KMS-11 (cell line): ENCODE data around the gene SPRED2.

Experiments used
- H2AFZ ChIP-seq: fragments of 200-600 bp; sonication (generic); 2 replicates; pipeline ENCODE4 v1.6.1; 2016; ENCODE audit warnings: antibody characterized with exemption, mixed run types, low read depth
- H3K27ac ChIP-seq: fragments of 200-600 bp; sonication (generic); 2 replicates; pipeline ENCODE4 v1.6.1; 2016; ENCODE audit warnings: mild to moderate bottlenecking, mixed run types
- H3K27me3 ChIP-seq: fragments of 200-600 bp; sonication (generic); 2 replicates; pipeline ENCODE4 v1.6.1; 2017; ENCODE audit warnings: mild to moderate bottlenecking, low read depth, mixed run types, moderate library complexity; ENCODE audit not compliant: insufficient read depth
- H3K36me3 ChIP-seq: fragments of 200-600 bp; sonication (generic); 2 replicates; pipeline ENCODE4 v1.6.1; 2017; ENCODE audit warnings: mild to moderate bottlenecking, mixed run types; ENCODE audit not compliant: insufficient read depth
- H3K4me1 ChIP-seq: fragments of 200-600 bp; sonication (generic); 2 replicates; pipeline ENCODE4 v1.6.1; 2016; ENCODE audit warnings: mild to moderate bottlenecking, low read depth, mixed run types; ENCODE audit not compliant: poor library complexity, severe bottlenecking
- H3K4me2 ChIP-seq: fragments of 200-600 bp; sonication (generic); 2 replicates; pipeline ENCODE4 v1.7.0; 2016; ENCODE audit warnings: mild to moderate bottlenecking, mixed run types
- H3K4me3 ChIP-seq: fragments of 200-600 bp; sonication (generic); IDR thresholded peaks from 2 replicates; pipeline ENCODE4 v1.6.1; 2017; ENCODE audit warnings: low read depth, low read length, mixed read lengths; ENCODE audit not compliant: insufficient read depth
- H3K79me2 ChIP-seq: fragments of 200-600 bp; sonication (generic); 2 replicates; pipeline ENCODE4 v1.6.1; 2016; ENCODE audit warnings: low read depth, mixed run types; ENCODE audit not compliant: insufficient read depth
- H3K9ac ChIP-seq: fragments of 200-600 bp; sonication (generic); 2 replicates; pipeline ENCODE4 v1.6.1; 2016; ENCODE audit warnings: mild to moderate bottlenecking, mixed run types
- H4K20me1 ChIP-seq: fragments of 200-600 bp; sonication (generic); 2 replicates; pipeline ENCODE4 v1.6.1; 2016; ENCODE audit warnings: mild to moderate bottlenecking, mixed run types; ENCODE audit not compliant: insufficient read depth
- CTCF ChIP-seq: fragments of 200-600 bp; sonication (generic); conservative IDR thresholded peaks from 2 replicates; pipeline ENCODE4 v1.6.1; 2017; ENCODE audit warnings: low read depth, mild to moderate bottlenecking, antibody characterized with exemption, low read length, moderate library complexity, mixed read lengths

SPRED2 gene

GRCh38 chr2:65279756-65280155 is 152.6 kb downstream of the SPRED2 start:
- Histone ChIP-seq H4K20me1 (no peaks in the 10 kb centered on the region), H3K79me2 (no peaks in the 10 kb centered on the region), H2AFZ (no peak overlapping the region), H3K36me3 (no peaks in the 10 kb centered on the region), H3K27ac (no peak overlapping the region), H3K4me1 (no peaks in the 10 kb centered on the region), H3K27me3 (no peaks in the 10 kb centered on the region), H3K4me2 (no peak overlapping the region), H3K9ac (no peak overlapping the region), H3K4me3 (no peak overlapping the region)
- no peak for TF ChIP-seq CTCF

- H3K79me2 ChIP-seq, result no peaks in the 10 kb centered on the region
- no peak overlapping the region for H3K9ac ChIP-seq
- no peaks in the 10 kb centered on the region for H3K36me3 ChIP-seq
- H2AFZ ChIP-seq, result no peak overlapping the region
- no peaks in the 10 kb centered on the region for H3K27me3 ChIP-seq
- no peak overlapping the region for H3K4me3 ChIP-seq
- H3K4me1 ChIP-seq, result no peaks in the 10 kb centered on the region
- H4K20me1 ChIP-seq, result no peaks in the 10 kb centered on the region
- no peak overlapping the region for H3K27ac ChIP-seq
- TF ChIP-seq CTCF, result no peak
- H3K4me2 ChIP-seq, result no peak overlapping the region
These were observed 153.8 kb downstream of the SPRED2 start for GRCh38 chr2:65278531-65278981.

DNA sequence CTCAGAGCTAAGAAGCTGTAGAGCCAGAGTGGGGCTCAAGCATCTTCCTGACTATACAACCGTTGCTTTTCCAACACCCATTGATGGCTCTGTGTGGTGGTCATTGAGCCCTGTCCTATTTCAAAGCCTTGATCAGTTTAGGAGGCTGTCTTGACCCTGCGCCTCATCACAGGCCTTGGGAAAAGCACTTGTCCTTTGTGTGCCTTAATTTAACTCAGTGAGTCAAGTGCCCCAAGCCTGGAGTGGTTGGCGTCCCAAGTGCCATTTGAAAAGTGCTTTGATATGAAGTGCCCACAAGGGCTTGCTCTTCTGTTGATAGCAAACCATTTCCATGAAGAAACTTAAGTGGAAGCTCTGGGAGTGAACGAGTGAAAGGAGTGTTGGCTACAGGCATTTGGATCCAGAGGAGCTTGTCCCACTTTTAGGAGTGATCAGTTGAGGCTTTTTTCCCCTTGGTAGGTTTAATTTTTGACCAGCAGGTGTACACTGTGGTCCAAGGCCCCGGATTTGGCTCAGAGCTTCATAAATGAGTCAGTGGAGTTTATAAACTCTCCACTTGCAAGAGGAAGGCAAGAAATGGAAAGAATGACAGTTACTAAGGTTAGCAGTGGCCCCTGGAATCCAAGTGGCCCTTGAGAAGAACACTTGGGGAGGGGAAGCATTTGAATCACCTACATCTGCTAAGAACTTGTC is 154.5 kb downstream of the SPRED2 start:
- no peaks in the 10 kb centered on the region for H3K79me2 ChIP-seq
- H3K27ac ChIP-seq, result no peak overlapping the region
- H3K4me1 ChIP-seq, result no peaks in the 10 kb centered on the region
- no peaks in the 10 kb centered on the region for H3K27me3 ChIP-seq
- H3K9ac ChIP-seq, result no peak overlapping the region
- TF ChIP-seq CTCF, result no peak
- H3K4me3 ChIP-seq, result no peak overlapping the region
- no peak overlapping the region for H3K4me2 ChIP-seq
- H4K20me1 ChIP-seq, result no peaks in the 10 kb centered on the region
- H2AFZ ChIP-seq, result no peak overlapping the region
- H3K36me3 ChIP-seq, result no peaks in the 10 kb centered on the region

DNA sequence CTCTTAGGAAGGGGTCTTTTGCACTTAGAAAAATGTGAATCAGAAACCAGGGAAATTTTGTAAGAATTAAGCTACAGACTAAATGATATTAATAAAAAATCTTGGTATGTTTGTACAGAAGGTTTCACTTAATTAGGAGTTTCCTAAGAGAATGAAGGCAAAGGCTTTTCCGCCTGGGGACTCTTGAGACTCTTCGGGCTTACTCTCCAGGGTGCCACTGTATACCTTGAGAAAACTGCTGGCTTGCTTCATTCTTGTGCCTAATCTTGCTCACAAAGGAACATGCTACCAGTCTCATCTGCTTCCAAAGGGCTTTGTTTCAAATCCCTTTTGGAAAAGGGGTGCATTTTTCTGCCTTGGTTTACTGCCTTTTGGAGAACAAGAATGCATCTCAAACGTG is 155.3 kb downstream of the SPRED2 start:
- no peaks in the 10 kb centered on the region for H3K79me2 ChIP-seq
- no peak overlapping the region for H3K27ac ChIP-seq
- H3K4me1 ChIP-seq, result no peaks in the 10 kb centered on the region
- H3K4me2 ChIP-seq, result no peak overlapping the region
- no peak overlapping the region for H3K9ac ChIP-seq
- no peaks in the 10 kb centered on the region; the same call in 1 of the 2 replicates for H3K36me3 ChIP-seq
- no peak overlapping the region for H2AFZ ChIP-seq
- no peak overlapping the region for H3K4me3 ChIP-seq
- no peaks in the 10 kb centered on the region for H4K20me1 ChIP-seq
- no peaks in the 10 kb centered on the region for H3K27me3 ChIP-seq
- TF ChIP-seq CTCF, result no peak
